Breast epithelium (tissue), 4 donors: ENCODE measurements around the gene DYNLL2. TPM values are rescaled to one million over a fixed set of nuclear protein-coding genes. Genes with fewer than 3 reads are reported as not detected.
"Not testable (repeated sequence)": the region's sequence is repeated elsewhere in the genome, so short reads cannot be mapped to it uniquely, and the experiment has no call there.

Experiments used
- DNase-seq, 2 donors: peaks; one replicate each; pipeline ENCODE4 v3.0.0-alpha.2; 2019; ENCODE audit warnings: low spot score in 2 of 2
- H3K27ac ChIP-seq, 2 donors: fragments of 200-600 bp; sonication (generic) in 1 of 2; one replicate each; pipeline ENCODE4 v1.5.1; 2016 to 2019; ENCODE audit warnings: mild to moderate bottlenecking in 1 of 2
- H3K27me3 ChIP-seq, 2 donors: fragments of 200-600 bp; sonication (generic) in 1 of 2; one replicate each; pipeline versions ENCODE4 v1.5.1 to v1.6.0; 2017 to 2019; ENCODE audit warnings: control low read depth in 1 of 2, mild to moderate bottlenecking in 1 of 2
- H3K36me3 ChIP-seq: fragments of 200-600 bp; one replicate; pipeline ENCODE4 v1.5.1; 2019
- H3K4me1 ChIP-seq, 2 donors: fragments of 200-600 bp; sonication (generic); one replicate each; pipeline ENCODE4 v1.5.1; 2016 to 2019; ENCODE audit warnings: control low read depth in 1 of 2
- H3K4me3 ChIP-seq, 3 donors: fragments of 200-600 bp; sonication (generic); 1 replicate in 2 of 3; 2 replicates in 1 of 3; pipeline ENCODE4 v1.5.1; 2016 to 2019; ENCODE audit warnings: mild to moderate bottlenecking in 3 of 3, moderate library complexity in 2 of 3
- H3K9me3 ChIP-seq, 2 donors: fragments of 200-600 bp; sonication (generic) in 1 of 2; one replicate each; pipeline ENCODE4 v1.5.1; 2016 to 2019; ENCODE audit warnings: control low read depth in 1 of 2
- CTCF ChIP-seq, 3 donors: fragments of 450-650 bp; IDR thresholded peaks; one replicate each; pipeline ENCODE4 v1.5.1; 2016 to 2017; ENCODE audit warnings: antibody characterized with exemption in 3 of 3, mild to moderate bottlenecking in 3 of 3, moderate library complexity in 3 of 3
- POLR2A ChIP-seq: fragments of 450-650 bp; IDR thresholded peaks from one replicate; pipeline ENCODE4 v1.6.1; 2016; ENCODE audit warnings: antibody characterized with exemption, mild to moderate bottlenecking, moderate library complexity
- POLR2AphosphoS5 ChIP-seq, 3 donors: sonication (generic); formaldehyde crosslinking; IDR thresholded peaks; one replicate each; pipeline ENCODE4 v1.6.1; 2017; ENCODE audit warnings: antibody characterized with exemption in 3 of 3
- intact Hi-C: fragments of 100-400 bp; cut with DNase I; formaldehyde crosslinking; loops from one replicate; pipeline ENCODE4 v1.15.1; 2023; ENCODE audit warnings: low total_unique reads
- total RNA-seq, 3 donors: library from RNA; depleted of rRNA; stranded (reverse); fragments of >200 nt; gene quantifications; one replicate each; pipeline ENCODE4 v1.1.0, GENCODE V29; 2016

DYNLL2 gene
- total RNA-seq, 3 donors from 2014 or later: 18.4 to 20.3 (median 19.7) TPM

- Histone ChIP-seq H3K27ac (no peak overlapping the region), H3K27me3 (no peaks in the 10 kb centered on the region), H3K36me3 (no peaks in the 10 kb centered on the region), H3K4me3 (no peak overlapping the region), H3K4me1 (no peaks in the 10 kb centered on the region), H3K9me3 (no peaks in the 10 kb centered on the region)
- no peak for TF ChIP-seq POLR2AphosphoS5 (IDR thresholded peaks at IDR 0.05)
- TF ChIP-seq POLR2A: no peak
- no peak for TF ChIP-seq CTCF (IDR thresholded peaks at IDR 0.05)
- intact Hi-C loops: loop anchor here (10.0 kb wide), 2 partner anchors 123 to 283 kb away; no protein-coding TSS in a partner anchor
- no peak for DNase-seq
These were observed 34.2 kb downstream of the DYNLL2 start for GRCh38 chr17:58117382-58117781.

GRCh38 chr17:58119491-58119890 lies 36.3 kb downstream of the DYNLL2 start:
- Histone ChIP-seq H3K36me3 (no peaks in the 10 kb centered on the region), H3K4me1 (no peaks in the 10 kb centered on the region), H3K27ac (no peak overlapping the region), H3K4me3 (no peak overlapping the region), H3K9me3 (no peaks in the 10 kb centered on the region), H3K27me3 (no peaks in the 10 kb centered on the region)
- intact Hi-C loops: loop anchor here (10.0 kb wide), 2 partner anchors 125 to 285 kb away; no protein-coding TSS in a partner anchor
- TF ChIP-seq POLR2AphosphoS5 (IDR thresholded peaks at IDR 0.05) (no peak), CTCF (IDR thresholded peaks at IDR 0.05) (no peak), POLR2A (no peak)
- no peak for DNase-seq

- Histone ChIP-seq H3K36me3 (no peaks in the 10 kb centered on the region), H3K27ac (no peak overlapping the region), H3K4me1 (no peaks in the 10 kb centered on the region), H3K9me3 (no peaks in the 10 kb centered on the region), H3K27me3 (no peaks in the 10 kb centered on the region), H3K4me3 (no peak overlapping the region)
- intact Hi-C loops: no loop called here
- DNase-seq: no peak
- TF ChIP-seq POLR2AphosphoS5 (IDR thresholded peaks at IDR 0.05) (no peak), CTCF (IDR thresholded peaks at IDR 0.05) (no peak), POLR2A (no peak)
These were observed 37.1 kb downstream of the DYNLL2 start for GRCh38 chr17:58120195-58120822.

GRCh38 chr17:58121925-58122324 lies 38.7 kb downstream of the DYNLL2 start:
- Histone ChIP-seq H3K27ac (no peak overlapping the region), H3K4me1 (no peaks in the 10 kb centered on the region), H3K9me3 (no peaks in the 10 kb centered on the region), H3K27me3 (no peaks in the 10 kb centered on the region), H3K4me3 (no peak overlapping the region), H3K36me3 (no peaks in the 10 kb centered on the region)
- intact Hi-C loops: no loop called here
- DNase-seq: no peak
- TF ChIP-seq CTCF (IDR thresholded peaks at IDR 0.05) (no peak), POLR2A (no peak), POLR2AphosphoS5 (IDR thresholded peaks at IDR 0.05) (no peak)

- H3K27me3 ChIP-seq: no peaks in the 10 kb centered on the region
- intact Hi-C loops: no loop called here
These were observed 44.6 kb downstream of the DYNLL2 start for GRCh38 chr17:58127846-58128245.

GRCh38 chr17:58132697-58133096 lies 49.5 kb downstream of the DYNLL2 start:
- H3K27me3 ChIP-seq, DNase-seq, H3K4me3 ChIP-seq, H3K4me1 ChIP-seq, intact Hi-C loops, H3K27ac ChIP-seq, H3K36me3 ChIP-seq: not testable (repeated sequence)
- H3K9me3 ChIP-seq: peaks cover 0 to 10% of the 10 kb centered on the region in 2 donors

More at GRCh38 chr17:58127846-58128245, 44.6 kb downstream of the DYNLL2 start:
- Histone ChIP-seq H3K27ac (no peak overlapping the region), H3K36me3 (no peaks in the 10 kb centered on the region), H3K9me3 (no peaks in the 10 kb centered on the region), H3K4me3 (no peak overlapping the region), H3K4me1 (no peaks in the 10 kb centered on the region)
- no peak for TF ChIP-seq POLR2AphosphoS5 (IDR thresholded peaks at IDR 0.05)
- DNase-seq: no peak
